K562 (cell line): ENCODE results near the gene SHLD1. TPM values are rescaled to one million over a fixed set of nuclear protein-coding genes. Genes with fewer than 3 reads are reported as not detected.

Source experiments
- ATAC-seq: fragments of 200-7000 bp; cut with Tn5 transposase; 3 replicates; pipeline ENCODE4 v1.9.1; 2020; ENCODE audit warnings: moderate library complexity
- BruUV-seq: library from RNA; stranded (reverse); fragments of 400-500 nt; replicated peaks from 2 replicates; lab custom pipeline; 2021; lab: Mats Ljungman, UMichigan
- CTCF ChIA-PET: fragments of 300-600 bp; formaldehyde crosslinking; extraction: SDS; loops from one replicate; lab custom pipeline; 2021; ENCODE audit warnings: low intra/inter-chr PET ratio; lab: Yijun Ruan, JAX
- POLR2A ChIA-PET: fragments of 300-600, 350-650 bp; sonication (Branson Sonifier 250); formaldehyde crosslinking; extraction: SDS; loops from one replicate; lab custom pipeline; 2021; ENCODE audit warnings: antibody characterized with exemption, inconsistent platforms; lab: Yijun Ruan, JAX
- DNase-seq, 4 experiments: peaks; one replicate each; pipeline versions ENCODE4 v3.0.0 to v3.0.0-alpha.2; 2011 to 2018; ENCODE audit warnings: low spot score in 3 of 4, mixed read lengths in 3 of 4; ENCODE audit errors: extremely low read depth in 1 of 4
- FAIRE-seq: peaks from 2 replicates; lab custom pipeline; 2011; peaks lifted over from hg19 to GRCh38; lab: Jason Lieb, UNC
- H2AFZ ChIP-seq: 2 replicates; pipeline ENCODE4 v1.6.0; 2011; ENCODE audit warnings: low read depth, low read length, control low read depth, inconsistent platforms
- H3K27ac ChIP-seq: fragments of 200-600 bp; 3 replicates; pipeline ENCODE4 v1.8.0; 2011; ENCODE audit warnings: low read depth, mild to moderate bottlenecking, control low read depth, inconsistent platforms, low read length, moderate library complexity, mixed read lengths; ENCODE audit errors: extremely low read depth
- H3K27me3 ChIP-seq, 2 experiments: fragments of 300-600 bp in 1 of 2; 2 replicates in 1 of 2; 3 replicates in 1 of 2; pipeline versions ENCODE4 v1.6.0 to v1.8.0; 2011; ENCODE audit warnings: inconsistent platforms in 2 of 2, low read length in 2 of 2, mild to moderate bottlenecking in 1 of 2, mixed read lengths in 1 of 2, moderate library complexity in 1 of 2; ENCODE audit not compliant: control insufficient read depth in 2 of 2, insufficient read depth in 2 of 2
- H3K36me3 ChIP-seq: fragments of 300-600 bp; 3 replicates; pipeline ENCODE4 v1.8.0; 2011; ENCODE audit warnings: mild to moderate bottlenecking, low read length, inconsistent platforms; ENCODE audit not compliant: control insufficient read depth, insufficient read depth
- H3K4me1 ChIP-seq, 2 experiments: fragments of 200-600 bp in 1 of 2; replicated peaks in 1 of 2; 2 replicates in 1 of 2; 3 replicates in 1 of 2; pipeline versions ENCODE4 v1.5.1 to v1.8.0; 2011; ENCODE audit warnings: inconsistent platforms in 2 of 2, low read length in 2 of 2, mild to moderate bottlenecking in 1 of 2, mixed read lengths in 1 of 2, moderate library complexity in 1 of 2; ENCODE audit not compliant: control insufficient read depth in 2 of 2, insufficient read depth in 2 of 2
- H3K4me2 ChIP-seq: 2 replicates; pipeline ENCODE4 v1.6.1; 2011; ENCODE audit warnings: low read length, control low read depth, inconsistent platforms, mixed read lengths; ENCODE audit not compliant: insufficient read depth
- H3K4me3 ChIP-seq: fragments of 200-600 bp; sonication (generic), shearing (Covaris generic); 2 replicates; pipeline ENCODE4 v1.5.1; 2016; ENCODE audit warnings: control low read depth, inconsistent platforms
- H3K79me2 ChIP-seq: fragments of 200-600 bp; 3 replicates; pipeline ENCODE4 v1.8.0; 2011; ENCODE audit warnings: low read length, inconsistent platforms; ENCODE audit not compliant: control insufficient read depth, insufficient read depth
- H3K9ac ChIP-seq, 2 experiments: 2 replicates each; pipeline versions ENCODE4 v1.6.0 to v1.6.1; 2011; ENCODE audit warnings: low read depth in 2 of 2, low read length in 2 of 2, control low read depth in 1 of 2, inconsistent platforms in 1 of 2, mild to moderate bottlenecking in 1 of 2, mixed read lengths in 1 of 2; ENCODE audit not compliant: insufficient read depth in 1 of 2
- H3K9me1 ChIP-seq: one replicate; pipeline ENCODE4 v1.6.0; 2011; ENCODE audit warnings: inconsistent platforms, mild to moderate bottlenecking, low read length, moderate library complexity; ENCODE audit not compliant: control insufficient read depth, insufficient read depth
- H3K9me3 ChIP-seq: replicated peaks from 2 replicates; pipeline ENCODE4 v1.5.1; 2011; ENCODE audit warnings: low read depth, low read length, inconsistent platforms; ENCODE audit not compliant: control insufficient read depth, insufficient read depth
- H4K20me1 ChIP-seq: replicated peaks from 2 replicates; pipeline ENCODE4 v1.6.1; 2011; ENCODE audit warnings: low read length, inconsistent platforms, mixed read lengths; ENCODE audit not compliant: control insufficient read depth, insufficient read depth
- ASH1L ChIP-seq: fragments of 450-650 bp; IDR thresholded peaks from 2 replicates; pipeline ENCODE4 v1.6.1; 2018; ENCODE audit warnings: borderline replicate concordance, mild to moderate bottlenecking, low read depth; ENCODE audit not compliant: partially characterized antibody
- BHLHE40 ChIP-seq: IDR thresholded peaks from 2 replicates; pipeline ENCODE4 v1.6.1; 2011; ENCODE audit warnings: low read length, improper control_type of control experiment
- EP300 ChIP-seq: IDR thresholded peaks from 2 replicates; pipeline ENCODE4 v1.6.1; 2012; ENCODE audit warnings: low read length, improper control_type of control experiment
- ERF ChIP-seq: fragments of 450-650 bp; formaldehyde crosslinking; IDR thresholded peaks from 2 replicates; pipeline ENCODE4 v1.4.0; 2020; ENCODE audit warnings: mild to moderate bottlenecking, mixed read lengths
- GATAD2B ChIP-seq: fragments of 450-650 bp; IDR thresholded peaks from 2 replicates; pipeline ENCODE4 v1.6.1; 2017; ENCODE audit warnings: mild to moderate bottlenecking, borderline replicate concordance
- MEF2A ChIP-seq: IDR thresholded peaks from 2 replicates; pipeline ENCODE4 v1.6.1; 2011; ENCODE audit warnings: low read depth, mild to moderate bottlenecking, low read length, moderate library complexity; ENCODE audit not compliant: control insufficient read depth
- RFX7 ChIP-seq: fragments of 250-450 bp; sonication (Bioruptor Pico); IDR thresholded peaks from 2 replicates; pipeline ENCODE4 v1.5.1; 2021; ENCODE audit warnings: mild to moderate bottlenecking
- TGIF2 ChIP-seq: sonication (generic); formaldehyde crosslinking; IDR thresholded peaks from 2 replicates; pipeline ENCODE4 v1.8.1; 2022; ENCODE audit warnings: mild to moderate bottlenecking, missing genetic modification reagents, moderate library complexity
- TRIM24 ChIP-seq, 2 experiments: fragments of 450-650 bp; IDR thresholded peaks; 2 replicates each; pipeline ENCODE4 v1.6.1; 2016
- ZNF134 ChIP-seq: fragments of 250-450 bp; sonication (Bioruptor Pico); conservative IDR thresholded peaks from 2 replicates; pipeline ENCODE4 v1.4.0; 2020
- ZNF143 ChIP-seq: sonication (generic); formaldehyde crosslinking; IDR thresholded peaks from 2 replicates; pipeline ENCODE4 v1.9.0; 2022; ENCODE audit warnings: mild to moderate bottlenecking, missing genetic modification reagents
- ZNF609 ChIP-seq: sonication (generic); formaldehyde crosslinking; IDR thresholded peaks from 2 replicates; pipeline ENCODE4 v1.8.1; 2023; ENCODE audit warnings: missing genetic modification reagents, mild to moderate bottlenecking, borderline replicate concordance
- ZNF668 ChIP-seq: fragments of 250-450 bp; sonication (Bioruptor Pico); IDR thresholded peaks from 2 replicates; pipeline ENCODE4 v1.8.0; 2022; ENCODE audit warnings: mild to moderate bottlenecking, inconsistent platforms
- WGBS: fragments of 100-300 bp; shearing (Covaris generic); methylation state at CpG from one replicate; pipeline ENCODE4 v1.1.6; 2016; ENCODE audit warnings: low coverage, mixed read lengths; ENCODE audit not compliant: insufficient coverage; ENCODE audit errors: missing lambda C conversion rate; 5-methylcytosine and 5-hydroxymethylcytosine counted together
- in situ Hi-C: fragments of 300-500 bp; cut with MboI; formaldehyde crosslinking; loops from 4 replicates; pipeline ENCODE4 v1.15.0; 2018; ENCODE audit warnings: inconsistent platforms, mixed read lengths
- intact Hi-C: fragments of 100-400 bp; cut with micrococcal nuclease; formaldehyde crosslinking; loops from 2 replicates; pipeline ENCODE4 v1.14.2; 2022
- polyA plus RNA-seq, 8 experiments: library from polyadenylated mRNA; depleted of rRNA in 4 of 8; stranded (reverse) in 5 of 8; unstranded in 3 of 8; fragments of >200 nt; fragmentation: Nextera tagmentation in 2 of 8; fragmentation: Illumina TruSeq in 1 of 8; extraction: Ambion mirVana in 2 of 8; extraction: Trizol in 1 of 8; gene quantifications; 2 replicates each; pipeline versions ENCODE4 v1.2.1 to v1.2.3, GENCODE V29; 2011 to 2014; ENCODE audit warnings: inconsistent platforms in 1 of 8, missing spikeins in 1 of 8
- total RNA-seq, 7 experiments: library from RNA; depleted of rRNA in 6 of 7; stranded (reverse); fragments of >200 nt in 6 of 7; fragmentation: Illumina TruSeq in 2 of 7; extraction: Trizol in 2 of 7; gene quantifications; 2 replicates each; pipeline versions ENCODE4 v1.2.1 to v1.2.3, GENCODE V29; 2011 to 2021; ENCODE audit warnings: low replicate concordance in 1 of 7
- TF ChIP-seq, protein P1 (sequence below): sonication (generic); formaldehyde crosslinking; IDR thresholded peaks from 2 replicates; pipeline ENCODE4 v1.8.0; 2022; ENCODE audit warnings: mild to moderate bottlenecking, low read depth, missing genetic modification reagents

Gene SHLD1
- total and polyA plus RNA-seq, 9 of the 15 experiments (the other 6 are each of a cell fraction or from before 2014, with no cell fraction given) = 3.7 to 21.6 (median 8.2) TPM

GRCh38 chr20:5848711-5849505 lies 98.7 kb downstream of the SHLD1 start:
- Histone ChIP-seq H2AFZ (no peak overlapping the region), H3K9me3 (no peaks in the 10 kb centered on the region), H4K20me1 (0 out of 2 replicates have a peak, but pooled peaks cover 3% of the 10 kb centered on the region), H3K9ac (no peak overlapping the region), H3K27me3 (no peaks in the 10 kb centered on the region), H3K9me1 (no peaks in the 10 kb centered on the region), H3K36me3 (no peaks in the 10 kb centered on the region)
- ChIA-PET POLR2A (no interaction called here), CTCF (no interaction called here)
- no TSS peak for BruUV-seq
- intact Hi-C loops = no loop called here
- in situ Hi-C loops = no loop called here
- FAIRE-seq (no peak), DNase-seq (no peak), ATAC-seq (no peak)
- TF ChIP-seq TRIM24 (IDR thresholded peaks at IDR 0.05) (no peak), GATAD2B (no peak), TGIF2 (no peak), BHLHE40 (no peak), ERF (CRISPR knock-in tag) (no peak), EP300 (no peak), ZNF668 (CRISPR knock-in tag) (no peak), ZNF134 (CRISPR knock-in tag) (no peak), ASH1L (no peak), RFX7 (CRISPR knock-in tag) (no peak), ZNF609 (no peak), MEF2A (no peak), ZNF143 (CRISPR knock-in tag) (no peak)
- TF ChIP-seq, protein P1, sequence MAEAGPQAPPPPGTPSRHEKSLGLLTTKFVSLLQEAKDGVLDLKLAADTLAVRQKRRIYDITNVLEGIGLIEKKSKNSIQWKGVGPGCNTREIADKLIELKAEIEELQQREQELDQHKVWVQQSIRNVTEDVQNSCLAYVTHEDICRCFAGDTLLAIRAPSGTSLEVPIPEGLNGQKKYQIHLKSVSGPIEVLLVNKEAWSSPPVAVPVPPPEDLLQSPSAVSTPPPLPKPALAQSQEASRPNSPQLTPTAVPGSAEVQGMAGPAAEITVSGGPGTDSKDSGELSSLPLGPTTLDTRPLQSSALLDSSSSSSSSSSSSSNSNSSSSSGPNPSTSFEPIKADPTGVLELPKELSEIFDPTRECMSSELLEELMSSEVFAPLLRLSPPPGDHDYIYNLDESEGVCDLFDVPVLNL = no peak
- TF ChIP-seq, all 486 proteins: peak for 0
- Histone ChIP-seq H3K79me2 (no peaks in the 10 kb centered on the region), H3K27ac (no peak overlapping the region), H3K4me2 (no peak overlapping the region), H3K4me3 (no peak overlapping the region), H3K4me1 (no peaks in the 10 kb centered on the region; a peak in 2 of 5 replicates)
- 33% methylated on average over 10 of the region's 11 CpGs for WGBS
